NT2/D1 (cell line): Measurements from ENCODE around the gene SPTBN5.

Experiments
- SUZ12 ChIP-seq: IDR thresholded peaks from 2 replicates; pipeline ENCODE4 v1.6.1; 2011; ENCODE audit not compliant: insufficient read length, insufficient read depth; ENCODE audit errors: extremely low read depth
- YY1 ChIP-seq: IDR thresholded peaks from 2 replicates; pipeline ENCODE4 v1.6.1; 2011; ENCODE audit not compliant: insufficient read length, insufficient read depth
- ZNF274 ChIP-seq: IDR thresholded peaks from 2 replicates; pipeline ENCODE4 v1.6.1; 2011; ENCODE audit warnings: mild to moderate bottlenecking, low read depth, low read length

GRCh38 chr15:41856262-41856661 lies 37.6 kb downstream of the SPTBN5 start:
- TF ChIP-seq ZNF274 (no peak), SUZ12 (no peak), YY1 (no peak)
